Tibial artery (tissue), 4 donors: ENCODE measurements around the gene SEPTIN6.

Experiments used
- DNase-seq, 2 donors: peaks; one replicate each; pipeline ENCODE4 v3.0.0-alpha.2; 2019
- H3K27ac ChIP-seq, 2 donors: fragments of 200-600 bp; sonication (generic) in 1 of 2; 1 replicate in 1 of 2; 2 replicates in 1 of 2; pipeline ENCODE4 v1.5.1; 2018 to 2019; ENCODE audit warnings: mild to moderate bottlenecking in 1 of 2
- H3K27me3 ChIP-seq, 2 donors: fragments of 200-600 bp; sonication (generic) in 1 of 2; one replicate each; pipeline versions ENCODE4 v1.5.1 to v1.6.0; 2016 to 2019
- H3K36me3 ChIP-seq, 3 donors: fragments of 200-600 bp; sonication (generic) in 2 of 3; one replicate each; pipeline ENCODE4 v1.5.1; 2016 to 2019; ENCODE audit warnings: mild to moderate bottlenecking in 2 of 3
- H3K4me1 ChIP-seq, 4 donors: fragments of 200-600 bp; sonication (generic) in 2 of 4; 1 replicate in 3 of 4; 2 replicates in 1 of 4; pipeline ENCODE4 v1.5.1; 2016 to 2019
- H3K4me3 ChIP-seq, 2 donors: fragments of 200-600 bp; sonication (generic) in 1 of 2; 1 replicate in 1 of 2; 2 replicates in 1 of 2; pipeline ENCODE4 v1.5.1; 2018 to 2019; ENCODE audit warnings: mild to moderate bottlenecking in 2 of 2
- H3K9me3 ChIP-seq, 3 donors: fragments of 200-600 bp; sonication (generic) in 1 of 3; one replicate each; pipeline ENCODE4 v1.5.1; 2016 to 2019
- intact Hi-C: fragments of 100-400 bp; cut with DNase I; formaldehyde crosslinking; loops from one replicate; pipeline ENCODE4 v1.15.0; 2023; ENCODE audit warnings: low total_unique reads
- TF ChIP-seq, protein P1 (sequence below), 2 experiments: fragments of 200-600 bp in 1 of 2; fragments of 450-650 bp in 1 of 2; IDR thresholded peaks; one replicate each; pipeline ENCODE4 v1.5.1; 2017 to 2019; ENCODE audit warnings: antibody characterized with exemption in 2 of 2, mild to moderate bottlenecking in 1 of 2, moderate library complexity in 1 of 2

The SEPTIN6 gene

DNA sequence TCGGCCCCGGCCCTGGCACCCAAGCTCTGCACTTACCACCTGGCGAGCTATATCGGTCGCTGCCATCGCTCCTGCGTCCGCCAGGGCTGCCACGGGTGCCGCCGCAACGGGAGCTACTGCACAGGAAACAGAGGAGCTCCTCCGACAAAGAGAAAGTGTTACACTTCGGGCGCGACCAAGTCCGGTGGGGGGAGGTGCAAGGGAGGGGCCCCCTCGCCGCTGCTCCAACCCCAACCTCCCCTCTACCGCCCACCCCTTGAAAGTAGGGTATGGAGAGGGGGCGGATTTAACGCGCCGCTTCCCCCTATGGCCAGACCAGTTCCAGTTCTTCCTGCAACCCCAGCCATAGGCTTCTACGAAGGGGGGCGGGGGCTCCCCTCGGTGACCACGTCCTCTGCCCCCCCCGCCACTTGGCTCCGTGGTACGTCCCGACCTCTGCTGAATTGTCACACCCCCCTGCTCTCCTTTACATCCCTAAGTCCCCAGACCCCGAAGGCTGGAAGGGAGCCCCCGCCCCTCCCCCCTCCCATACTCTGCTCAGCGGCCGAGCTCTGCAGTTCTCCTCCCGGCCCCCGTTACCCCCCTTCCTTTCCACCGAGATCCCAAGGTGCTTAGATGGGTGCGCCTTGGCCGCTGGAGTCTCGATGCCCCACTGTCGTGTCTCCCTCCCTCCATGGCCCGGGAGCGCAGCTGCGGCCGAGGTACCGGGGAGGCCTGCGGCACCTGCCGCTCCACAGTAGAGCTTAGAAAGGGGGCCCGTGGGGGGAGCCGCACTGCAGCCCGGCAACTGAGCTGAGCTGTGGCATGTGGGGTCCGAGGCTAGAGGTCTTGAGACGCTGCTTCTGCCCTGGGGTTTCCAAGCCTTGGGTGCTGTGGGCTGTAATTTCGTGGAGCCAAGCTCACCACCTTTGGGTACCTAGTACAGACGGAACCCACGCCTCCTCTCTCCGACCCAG, at the start of gene SEPTIN6:
SEPTIN6 (minus strand) TSS at position 129 of the 956 bp plus-strand sequence; CDS start at position 66, 63 bp downstream.
- peak; percentile 47 to 76 for DNase-seq
- Histone ChIP-seq H3K4me3 (peak within 1 kb of the TSS; percentile 70 to 82), H3K27ac (peak within 1 kb of the TSS; percentile 63 to 70), H3K27me3 (no peaks in the 10 kb centered on the region), H3K4me1 (peaks cover 0 to 5% (median 0%) of the 10 kb centered on the region in 4 donors), H3K9me3 (no peaks in the 10 kb centered on the region), H3K36me3 (no peaks in the 10 kb centered on the region)
- intact Hi-C loops: no loop called here
- TF ChIP-seq, protein P1, sequence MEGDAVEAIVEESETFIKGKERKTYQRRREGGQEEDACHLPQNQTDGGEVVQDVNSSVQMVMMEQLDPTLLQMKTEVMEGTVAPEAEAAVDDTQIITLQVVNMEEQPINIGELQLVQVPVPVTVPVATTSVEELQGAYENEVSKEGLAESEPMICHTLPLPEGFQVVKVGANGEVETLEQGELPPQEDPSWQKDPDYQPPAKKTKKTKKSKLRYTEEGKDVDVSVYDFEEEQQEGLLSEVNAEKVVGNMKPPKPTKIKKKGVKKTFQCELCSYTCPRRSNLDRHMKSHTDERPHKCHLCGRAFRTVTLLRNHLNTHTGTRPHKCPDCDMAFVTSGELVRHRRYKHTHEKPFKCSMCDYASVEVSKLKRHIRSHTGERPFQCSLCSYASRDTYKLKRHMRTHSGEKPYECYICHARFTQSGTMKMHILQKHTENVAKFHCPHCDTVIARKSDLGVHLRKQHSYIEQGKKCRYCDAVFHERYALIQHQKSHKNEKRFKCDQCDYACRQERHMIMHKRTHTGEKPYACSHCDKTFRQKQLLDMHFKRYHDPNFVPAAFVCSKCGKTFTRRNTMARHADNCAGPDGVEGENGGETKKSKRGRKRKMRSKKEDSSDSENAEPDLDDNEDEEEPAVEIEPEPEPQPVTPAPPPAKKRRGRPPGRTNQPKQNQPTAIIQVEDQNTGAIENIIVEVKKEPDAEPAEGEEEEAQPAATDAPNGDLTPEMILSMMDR (IDR thresholded peaks at IDR 0.05): no peak

GRCh38 chrX:119738742-119739141, 45.8 kb upstream of the SEPTIN6 start:
- TF ChIP-seq, protein P1 (IDR thresholded peaks at IDR 0.05): no peak

DNA sequence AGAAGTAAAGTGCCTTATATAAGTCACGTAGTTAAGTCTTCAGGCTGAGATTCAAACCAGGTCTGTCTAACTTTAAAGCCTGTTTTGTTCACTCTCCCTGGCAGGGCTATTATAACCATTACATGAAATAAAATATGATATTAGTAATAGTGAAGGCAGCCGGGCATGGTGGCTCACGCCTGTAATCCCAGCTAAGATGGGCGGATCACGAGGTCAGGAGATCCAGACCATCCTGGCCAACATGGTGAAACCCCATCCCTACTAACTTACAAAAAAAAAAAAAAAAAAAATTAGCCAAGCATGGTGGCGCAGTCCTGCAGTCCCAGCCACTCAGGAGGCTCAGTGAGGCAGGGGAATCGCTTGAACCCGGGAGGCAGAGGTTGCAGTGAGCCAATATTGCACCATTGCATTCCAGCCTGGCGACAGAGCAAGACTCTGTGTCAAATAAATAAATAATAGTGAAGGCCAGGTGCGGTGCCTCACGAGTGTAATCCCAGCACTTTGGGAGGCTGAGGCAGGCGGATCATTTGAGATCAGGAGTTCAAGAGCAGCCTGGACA, 43.3 kb upstream of the SEPTIN6 start:
- Histone ChIP-seq H3K27ac (no peak overlapping the region), H3K4me1 (peaks cover 0 to 8% (median 2%) of the 10 kb centered on the region in 4 donors), H3K27me3 (no peaks in the 10 kb centered on the region), H3K4me3 (no peak overlapping the region), H3K9me3 (no peaks in the 10 kb centered on the region), H3K36me3 (no peaks in the 10 kb centered on the region)
- DNase-seq: no peak
- TF ChIP-seq, protein P1 (IDR thresholded peaks at IDR 0.05): no peak
- intact Hi-C loops: no loop called here

More at GRCh38 chrX:119738742-119739141, 45.8 kb upstream of the SEPTIN6 start:
- DNase-seq: no peak
- intact Hi-C loops: no loop called here
- peaks cover 0 to 8% (median 2%) of the 10 kb centered on the region in 4 donors for H3K4me1 ChIP-seq
- no peaks in the 10 kb centered on the region for H3K9me3 ChIP-seq
- H3K36me3 ChIP-seq: no peaks in the 10 kb centered on the region
- H3K27me3 ChIP-seq: no peaks in the 10 kb centered on the region
- H3K27ac ChIP-seq: no peak overlapping the region
- no peak overlapping the region for H3K4me3 ChIP-seq

DNA sequence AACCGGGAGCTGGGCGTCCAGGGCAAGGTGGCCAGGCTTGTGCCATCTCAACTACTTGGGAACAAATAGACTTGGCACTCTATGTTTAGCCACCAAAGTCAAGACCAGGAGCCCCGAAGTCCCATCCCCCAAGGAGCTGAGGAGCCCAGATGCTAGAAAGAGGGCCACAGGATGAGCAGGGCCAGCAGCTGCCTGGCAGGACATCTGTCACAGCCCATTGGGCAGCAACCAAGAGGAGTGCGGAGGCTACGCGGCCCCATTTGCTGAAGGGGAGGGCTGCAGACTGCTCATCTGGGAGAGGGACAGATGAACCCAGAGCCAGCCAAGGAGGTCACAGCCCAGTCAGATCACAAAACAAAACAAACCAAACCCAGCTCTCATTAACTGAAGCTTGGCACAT, 42.5 kb upstream of the SEPTIN6 start:
- no peak overlapping the region for H3K4me3 ChIP-seq
- H3K4me1 ChIP-seq: peaks cover 0 to 8% (median 2%) of the 10 kb centered on the region in 4 donors
- intact Hi-C loops: no loop called here
- no peaks in the 10 kb centered on the region for H3K9me3 ChIP-seq
- H3K36me3 ChIP-seq: no peaks in the 10 kb centered on the region
- H3K27me3 ChIP-seq: no peaks in the 10 kb centered on the region
- DNase-seq: no peak
- no peak overlapping the region for H3K27ac ChIP-seq
- TF ChIP-seq, protein P1 (IDR thresholded peaks at IDR 0.05): no peak

DNA sequence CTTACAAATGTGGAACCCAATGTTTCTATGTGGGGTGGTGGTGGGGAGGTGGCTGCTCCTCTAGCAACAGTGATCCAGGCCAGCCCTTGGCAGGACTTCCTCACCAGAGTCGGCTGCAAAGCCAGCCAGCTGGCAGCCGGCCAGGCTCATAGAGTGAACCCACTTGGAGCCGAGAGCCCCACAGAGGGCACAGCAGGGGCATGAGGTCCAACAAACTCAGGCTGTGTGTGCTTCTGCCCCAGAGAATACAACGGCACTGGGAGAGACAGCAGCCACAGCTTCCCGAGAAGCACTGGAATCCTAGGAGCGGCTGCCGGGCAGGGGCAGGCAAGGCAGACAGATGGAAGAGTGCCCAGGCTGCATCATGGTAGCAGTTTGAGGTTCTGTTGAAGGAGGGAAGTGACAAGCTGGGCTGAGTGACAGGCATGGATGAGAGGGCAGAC, 42.0 kb upstream of the SEPTIN6 start:
- H3K4me1 ChIP-seq: peaks cover 0 to 8% (median 2%) of the 10 kb centered on the region in 4 donors
- no peaks in the 10 kb centered on the region for H3K9me3 ChIP-seq
- TF ChIP-seq, protein P1 (IDR thresholded peaks at IDR 0.05): no peak
- no peak overlapping the region for H3K4me3 ChIP-seq
- peak; percentile 45 to 70 for DNase-seq
- intact Hi-C loops: loop anchor here (5.0 kb wide), 1 partner anchor 118 kb away; no protein-coding TSS in a partner anchor
- no peaks in the 10 kb centered on the region for H3K27me3 ChIP-seq
- no peak overlapping the region for H3K27ac ChIP-seq
- no peaks in the 10 kb centered on the region for H3K36me3 ChIP-seq
